Glomerular endothelial cell (primary cell): ENCODE measurements around the gene ZNHIT6. TPM values are rescaled to one million over a fixed set of nuclear protein-coding genes. Genes with fewer than 3 reads are reported as not detected.

ENCODE experiments used
- DNase-seq: peaks from one replicate; pipeline ENCODE4 v3.0.0-alpha.2; 2011; ENCODE audit warnings: low read depth, low spot score; ENCODE audit errors: extremely low read depth
- total RNA-seq: library from RNA; depleted of rRNA; stranded (reverse); fragments of >200 nt; gene quantifications from 2 replicates; pipeline ENCODE4 v1.2.3, GENCODE V29; 2015

The ZNHIT6 gene
- total RNA-seq, 1 donor from 2014 or later = 14.6 TPM

GRCh38 chr1:85599681-85600080 is 108.6 kb downstream of the ZNHIT6 start:
- DNase-seq = no peak

Other genes starting within 250 kb of the ZNHIT6 start
- gene DDAH1, start 243.3 kb downstream of the ZNHIT6 start, total RNA-seq = 55.1 and 56.1 TPM in 2 replicates
- gene CCN1, start 127.7 kb downstream of the ZNHIT6 start, total RNA-seq = 274 and 577 TPM in 2 replicates